HuH-7 (cell line): ENCODE measurements around the gene LRRC75A.
"Not testable (repeated sequence)": the region's sequence is repeated elsewhere in the genome, so short reads cannot be mapped to it uniquely, and the experiment has no call there.

Experiments used
- DNase-seq: peaks from one replicate; pipeline ENCODE4 v3.0.0; 2011; ENCODE audit warnings: low spot score

LRRC75A gene

GRCh38 chr17:16398270-16399267 lies 93.4 kb downstream of the LRRC75A start:
- no peak for DNase-seq

GRCh38 chr17:16396693-16397092 lies 95.3 kb downstream of the LRRC75A start:
- not testable (repeated sequence) for DNase-seq

- DNase-seq, result not testable (repeated sequence)
Observed at GRCh38 chr17:16395887-16396286, 96.1 kb downstream of the LRRC75A start.

GRCh38 chr17:16392491-16392890 lies 99.5 kb downstream of the LRRC75A start:
- DNase-seq, result not testable (repeated sequence)
